CD4-positive, alpha-beta T cell (primary cell): ENCODE measurements around the gene BTBD16. TPM values are rescaled to one million over a fixed set of nuclear protein-coding genes. Genes with fewer than 3 reads are reported as not detected.
A peak's percentile ranks its signal among the peaks of the same experiment; 100 is the strongest.

Experiments used
- ATAC-seq: fragments of 200-7000 bp; cut with Tn5 transposase; one replicate; pipeline ENCODE4 v1.10.0; 2022; ENCODE audit warnings: mild to moderate bottlenecking; ENCODE audit not compliant: poor library complexity
- CTCF ChIA-PET: fragments of 350-600 bp; sonication (Branson Sonifier 250); formaldehyde crosslinking; loops from one replicate; lab custom pipeline; 2021; ENCODE audit warnings: antibody characterized with exemption, inconsistent platforms; lab: Charles Lee
- POLR2A ChIA-PET: fragments of 350-600 bp; sonication (Branson Sonifier 250); formaldehyde crosslinking; loops from one replicate; lab custom pipeline; 2021; ENCODE audit warnings: antibody characterized with exemption, inconsistent platforms; lab: Charles Lee
- DNase-seq, 14 experiments: peaks; one replicate each; pipeline ENCODE4 v3.0.0-alpha.2; 2013 to 2020; ENCODE audit warnings: mixed read lengths in 2 of 14
- H3K27ac ChIP-seq, 2 donors: one replicate each; pipeline versions ENCODE4 v1.5.1 to v1.7.0; 2013; ENCODE audit warnings: low read length in 2 of 2, low read depth in 1 of 2, mild to moderate bottlenecking in 1 of 2
- H3K27me3 ChIP-seq, 2 experiments: 1 replicate in 1 of 2; 2 replicates in 1 of 2; pipeline versions ENCODE4 v1.6.1 to v1.7.0; 2013; ENCODE audit warnings: low read length in 2 of 2, control low read depth in 1 of 2, mild to moderate bottlenecking in 1 of 2, moderate library complexity in 1 of 2; ENCODE audit not compliant: insufficient read depth in 2 of 2, control insufficient read depth in 1 of 2
- H3K36me3 ChIP-seq: one replicate; pipeline ENCODE4 v1.6.1; 2013; ENCODE audit warnings: low read length, control low read depth; ENCODE audit not compliant: insufficient read depth
- H3K4me1 ChIP-seq: one replicate; pipeline ENCODE4 v1.6.1; 2013; ENCODE audit warnings: low read length, control low read depth; ENCODE audit not compliant: insufficient read depth
- H3K4me3 ChIP-seq: one replicate; pipeline ENCODE4 v1.5.1; 2013; ENCODE audit warnings: mild to moderate bottlenecking, low read length, moderate library complexity
- H3K9me3 ChIP-seq, 2 experiments: 1 replicate in 1 of 2; 2 replicates in 1 of 2; pipeline versions ENCODE4 v1.6.1 to v1.7.0; 2013; ENCODE audit warnings: low read length in 2 of 2, mild to moderate bottlenecking in 2 of 2, control low read depth in 1 of 2, moderate library complexity in 1 of 2; ENCODE audit not compliant: control insufficient read depth in 1 of 2, insufficient read depth in 1 of 2
- H3K27ac Mint-ChIP-seq: one replicate; pipeline ENCODE4 v1.8.0; 2020; ENCODE audit warnings: mixed read lengths
- H3K27me3 Mint-ChIP-seq: one replicate; pipeline ENCODE4 v1.8.0; 2021; ENCODE audit warnings: mixed read lengths
- H3K36me3 Mint-ChIP-seq: one replicate; pipeline ENCODE4 v1.8.0; 2021; ENCODE audit warnings: low read depth, mixed read lengths
- H3K4me1 Mint-ChIP-seq: one replicate; pipeline ENCODE4 v1.8.0; 2021; ENCODE audit warnings: low read depth, mixed read lengths
- H3K4me3 Mint-ChIP-seq: one replicate; pipeline ENCODE4 v1.8.0; 2020; ENCODE audit warnings: mild to moderate bottlenecking, mixed read lengths
- H3K9me3 Mint-ChIP-seq: one replicate; pipeline ENCODE4 v1.8.0; 2020; ENCODE audit warnings: mixed read lengths
- CTCF ChIP-seq: fragments of 200-600 bp; IDR thresholded peaks from one replicate; pipeline ENCODE4 v1.8.0; 2022; ENCODE audit warnings: antibody characterized with exemption, mild to moderate bottlenecking
- intact Hi-C, 2 experiments: fragments of 100-400 bp; cut with DNase I in 1 of 2; cut with micrococcal nuclease in 1 of 2; formaldehyde crosslinking; loops; one replicate each; pipeline versions ENCODE4 v1.15.1 to v1.9.0; 2023 to 2025; cut with DNase I, micrococcal nuclease
- total RNA-seq, 174 experiments: library from RNA in 2 of 174; stranded (reverse) in 2 of 174; gene quantifications; one replicate each; pipeline ENCODE4 v1.2.3 and lab custom pipeline; 2021 to 2026

Gene BTBD16
- total RNA-seq, 2 experiments from 2014 or later: not detected

- H3K36me3 ChIP-seq: no peaks in the 10 kb centered on the region
- no peaks in the 10 kb centered on the region for H3K9me3 Mint-ChIP-seq
- no peak overlapping the region for H3K4me3 Mint-ChIP-seq
- DNase-seq: peak in 2 of 14 experiments; percentile 7 to 16
- intact Hi-C loops: loop anchor here in 1 of 2 experiments (1.0 to 2.0 kb wide), 2 partner anchors 44 to 92 kb away; no protein-coding TSS in a partner anchor
- no peaks in the 10 kb centered on the region for H3K9me3 ChIP-seq
- H3K27ac Mint-ChIP-seq: no peak overlapping the region
- H3K27me3 Mint-ChIP-seq: peaks cover under 1% of the 10 kb centered on the region
- no peak overlapping the region for H3K4me3 ChIP-seq
- no peaks in the 10 kb centered on the region for H3K36me3 Mint-ChIP-seq
- peaks cover 6% of the 10 kb centered on the region for H3K4me1 Mint-ChIP-seq
- ChIA-PET CTCF (interaction anchor here (0.6 to 3.6 kb wide), 8 partner anchors 31 to 223 kb away, joined by 3 to 30 read pairs (median 3); partner anchors contain the start of gene PLEKHA1), POLR2A (interaction anchor here (0.7 to 1.0 kb wide), 2 partner anchors 18 to 32 kb away, joined by 3 read pairs; partner anchors contain the start of gene PLEKHA1)
- no peak for ATAC-seq
- no peak overlapping the region for H3K27ac ChIP-seq
- peaks cover 7% of the 10 kb centered on the region for H3K4me1 ChIP-seq
- H3K27me3 ChIP-seq: no peaks in the 10 kb centered on the region
- no peak for TF ChIP-seq CTCF
Measured at GRCh38 chr10:122343135-122343800, 72.2 kb downstream of the BTBD16 start.

GRCh38 chr10:122343936-122344335, 72.8 kb downstream of the BTBD16 start:
- ATAC-seq (no peak), DNase-seq (no peak)
- Mint-ChIP-seq H3K36me3 (no peaks in the 10 kb centered on the region), H3K4me1 (peaks cover 6% of the 10 kb centered on the region), H3K27ac (no peak overlapping the region), H3K27me3 (no peaks in the 10 kb centered on the region), H3K9me3 (no peaks in the 10 kb centered on the region), H3K4me3 (no peak overlapping the region)
- POLR2A ChIA-PET: interaction anchor here (0.7 kb wide), 1 partner anchor 17 kb away, joined by 3 read pairs; no protein-coding TSS in a partner anchor
- Histone ChIP-seq H3K27me3 (no peaks in the 10 kb centered on the region), H3K4me3 (no peak overlapping the region), H3K9me3 (no peaks in the 10 kb centered on the region), H3K27ac (no peak overlapping the region), H3K36me3 (no peaks in the 10 kb centered on the region), H3K4me1 (peaks cover 7% of the 10 kb centered on the region)
- CTCF ChIA-PET: interaction anchor here (3.6 kb wide), 1 partner anchor 90 kb away, joined by 30 read pairs; no protein-coding TSS in a partner anchor
- intact Hi-C loops: loop anchor here in 1 of 2 experiments (1.0 to 2.0 kb wide), 2 partner anchors 45 to 91 kb away; no protein-coding TSS in a partner anchor
- no peak for TF ChIP-seq CTCF

- POLR2A ChIA-PET: interaction anchor here (0.5 kb wide), 1 partner anchor 30 kb away, joined by 3 read pairs; no protein-coding TSS in a partner anchor
- intact Hi-C loops: no loop called here
Measured at GRCh38 chr10:122344741-122345258, 73.7 kb downstream of the BTBD16 start.

More at GRCh38 chr10:122344741-122345258, 73.7 kb downstream of the BTBD16 start:
- peaks cover 7% of the 10 kb centered on the region for H3K4me1 ChIP-seq
- H3K36me3 ChIP-seq: no peaks in the 10 kb centered on the region
- H3K27me3 ChIP-seq: no peaks in the 10 kb centered on the region
- Mint-ChIP-seq H3K27ac (no peak overlapping the region), H3K36me3 (no peaks in the 10 kb centered on the region), H3K4me1 (peaks cover 6% of the 10 kb centered on the region), H3K4me3 (no peak overlapping the region), H3K9me3 (no peaks in the 10 kb centered on the region), H3K27me3 (no peaks in the 10 kb centered on the region)
- H3K4me3 ChIP-seq: no peak overlapping the region
- H3K27ac ChIP-seq: no peak overlapping the region
- TF ChIP-seq CTCF: no peak
- ATAC-seq (no peak), DNase-seq (no peak)
- CTCF ChIA-PET: interaction anchor here (3.6 kb wide), 1 partner anchor 89 kb away, joined by 30 read pairs; no protein-coding TSS in a partner anchor
- no peaks in the 10 kb centered on the region for H3K9me3 ChIP-seq
